HG03439 (cell line): ENCODE measurements around the gene PHYH.

ENCODE experiments used
- ATAC-seq: cut with Tn5 transposase; IDR thresholded peaks from one replicate; pipeline ENCODE4 v1.9.1; 2021; ENCODE audit warnings: mild to moderate bottlenecking, moderate library complexity; ENCODE audit not compliant: unreplicated experiment

PHYH gene

GRCh38 chr10:13231190-13231589 is 68.7 kb downstream of the PHYH start:
- ATAC-seq = no peak
